GM19324 (cell line): Measurements from ENCODE around the gene DYNLRB1.
A peak's percentile ranks its signal among the peaks of the same experiment; 100 is the strongest.
"Not testable (repeated sequence)": the region's sequence is repeated elsewhere in the genome, so short reads cannot be mapped to it uniquely, and the experiment has no call there.

ENCODE experiments used
- ATAC-seq: cut with Tn5 transposase; IDR thresholded peaks from one replicate; pipeline ENCODE4 v1.9.1; 2021; ENCODE audit warnings: mild to moderate bottlenecking, moderate library complexity; ENCODE audit not compliant: unreplicated experiment, low FRiP score

The DYNLRB1 gene

GRCh38 chr20:34516247-34517113 is at the start of gene DYNLRB1:
Gene DYNLRB1 (plus strand): TSS chr20:34516422. CDS start chr20:34516459, 37 bp downstream.
- ATAC-seq: peak; percentile 78

- ATAC-seq: no peak
Observed at GRCh38 chr20:34468951-34469350, 47.3 kb upstream of the DYNLRB1 start.

GRCh38 chr20:34472246-34472925 is 43.8 kb upstream of the DYNLRB1 start:
- no peak for ATAC-seq

GRCh38 chr20:34473262-34473883 is 42.8 kb upstream of the DYNLRB1 start:
- ATAC-seq: no peak

- ATAC-seq: no peak
Observed at GRCh38 chr20:34475979-34476736, 40.1 kb upstream of the DYNLRB1 start.

GRCh38 chr20:34479627-34480026 is 36.6 kb upstream of the DYNLRB1 start:
- ATAC-seq: no peak

GRCh38 chr20:34482154-34482553 is 34.1 kb upstream of the DYNLRB1 start:
- ATAC-seq: not testable (repeated sequence)

- not testable (repeated sequence) for ATAC-seq
Observed at GRCh38 chr20:34483585-34484220, 32.5 kb upstream of the DYNLRB1 start.

GRCh38 chr20:34485068-34485634 is 31.1 kb upstream of the DYNLRB1 start:
- no peak for ATAC-seq

- ATAC-seq: no peak
Observed at GRCh38 chr20:34491226-34491931, 24.8 kb upstream of the DYNLRB1 start.

- no peak for ATAC-seq
Observed at GRCh38 chr20:34491932-34492509, 24.2 kb upstream of the DYNLRB1 start.

- no peak for ATAC-seq
Observed at GRCh38 chr20:34493646-34494045, 22.6 kb upstream of the DYNLRB1 start.

GRCh38 chr20:34495307-34495706 is 20.9 kb upstream of the DYNLRB1 start:
- ATAC-seq: no peak

- ATAC-seq: no peak
Observed at GRCh38 chr20:34495916-34496315, 20.3 kb upstream of the DYNLRB1 start.

GRCh38 chr20:34497596-34497995 is 18.6 kb upstream of the DYNLRB1 start:
- not testable (repeated sequence) for ATAC-seq

- no peak for ATAC-seq
Observed at GRCh38 chr20:34500823-34501222, 15.4 kb upstream of the DYNLRB1 start.

- no peak for ATAC-seq
Observed at GRCh38 chr20:34506480-34506879, 9.7 kb upstream of the DYNLRB1 start.

- ATAC-seq: no peak
Observed at GRCh38 chr20:34507702-34508413, 8.4 kb upstream of the DYNLRB1 start.
